ENCODE measurements around the gene USP4.

DNA sequence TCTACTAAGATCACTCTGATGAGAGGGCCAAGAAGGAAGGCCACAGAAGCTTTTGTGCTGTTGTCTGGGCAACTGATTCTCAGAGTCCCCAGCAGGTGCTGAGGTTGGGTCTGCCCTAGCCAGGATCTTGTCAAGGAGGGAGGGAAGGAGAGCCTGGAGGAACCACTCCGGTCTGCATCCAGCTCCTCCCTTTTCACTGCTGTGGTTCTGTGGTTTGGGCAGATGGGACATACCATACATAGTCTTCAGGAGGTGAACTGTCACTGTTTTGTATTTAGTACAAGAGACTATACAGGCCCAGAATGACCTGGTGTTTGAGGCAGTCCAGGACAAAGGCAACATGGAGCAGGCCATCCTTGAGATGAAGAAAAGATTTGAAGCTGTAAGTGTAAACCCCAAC, 84.7 kb downstream of the USP4 start:
- TF ChIP-seq EZH2phosphoT487 (IDR thresholded peaks at IDR 0.05; ENCODE audit: insufficient read depth, low read depth): no peak
- no peak for TF ChIP-seq EZH2 (IDR thresholded peaks at IDR 0.05; ENCODE audit: insufficient read depth, poor library complexity, severe bottlenecking)
